ENCODE data around the gene ZNF674.

The ZNF674 gene

GRCh38 chrX:46545111-46546005 lies at the start of gene ZNF674:
ZNF674 (minus strand) TSS chrX:46545421; CDS start chrX:46542087, 3,334 bp downstream.
- peak; percentile 62 to 74 for DNase-seq

GRCh38 chrX:46589977-46590723 lies 44.9 kb upstream of the ZNF674 start:
- DNase-seq: peak; percentile 9 to 21

GRCh38 chrX:46588263-46588662 lies 43.0 kb upstream of the ZNF674 start:
- no peak for DNase-seq

- DNase-seq: no peak
Measured at GRCh38 chrX:46587753-46588171, 42.5 kb upstream of the ZNF674 start.

- no peak for DNase-seq
Measured at GRCh38 chrX:46587158-46587557, 41.9 kb upstream of the ZNF674 start.

- no peak for DNase-seq
Measured at GRCh38 chrX:46584736-46585135, 39.5 kb upstream of the ZNF674 start.

GRCh38 chrX:46582966-46583365 lies 37.7 kb upstream of the ZNF674 start:
- peak in 1 of 2 experiments; percentile 10 for DNase-seq

GRCh38 chrX:46582325-46582724 lies 37.1 kb upstream of the ZNF674 start:
- DNase-seq: no peak

GRCh38 chrX:46580613-46581012 lies 35.4 kb upstream of the ZNF674 start:
- DNase-seq: no peak

GRCh38 chrX:46579250-46579649 lies 34.0 kb upstream of the ZNF674 start:
- no peak for DNase-seq

GRCh38 chrX:46577221-46578005 lies 32.2 kb upstream of the ZNF674 start:
- no peak for DNase-seq

GRCh38 chrX:46576458-46576857 lies 31.2 kb upstream of the ZNF674 start:
- DNase-seq: no peak

GRCh38 chrX:46575991-46576392 lies 30.8 kb upstream of the ZNF674 start:
- DNase-seq: peak in 1 of 2 experiments; percentile 11

- no peak for DNase-seq
Measured at GRCh38 chrX:46575586-46575985, 30.4 kb upstream of the ZNF674 start.

GRCh38 chrX:46574774-46575381 lies 29.7 kb upstream of the ZNF674 start:
- peak in 1 of 2 experiments; percentile 5 for DNase-seq

- no peak for DNase-seq
Measured at GRCh38 chrX:46573892-46574773, 28.9 kb upstream of the ZNF674 start.

- DNase-seq: peak; percentile 23 to 48
Measured at GRCh38 chrX:46573331-46573891, 28.2 kb upstream of the ZNF674 start, which contains the start of gene CHST7. CHST7 (plus strand) TSS chrX:46573765; CDS start chrX:46573932, 167 bp downstream.

- DNase-seq: peak; percentile 24 to 41
Measured at GRCh38 chrX:46572340-46572936, 27.2 kb upstream of the ZNF674 start.

GRCh38 chrX:46571423-46572339 lies 26.5 kb upstream of the ZNF674 start:
- DNase-seq: no peak
